ENCODE measurements around the gene SLC22A25.
A peak's percentile ranks its signal among the peaks of the same experiment; 100 is the strongest.

SLC22A25 gene

DNA sequence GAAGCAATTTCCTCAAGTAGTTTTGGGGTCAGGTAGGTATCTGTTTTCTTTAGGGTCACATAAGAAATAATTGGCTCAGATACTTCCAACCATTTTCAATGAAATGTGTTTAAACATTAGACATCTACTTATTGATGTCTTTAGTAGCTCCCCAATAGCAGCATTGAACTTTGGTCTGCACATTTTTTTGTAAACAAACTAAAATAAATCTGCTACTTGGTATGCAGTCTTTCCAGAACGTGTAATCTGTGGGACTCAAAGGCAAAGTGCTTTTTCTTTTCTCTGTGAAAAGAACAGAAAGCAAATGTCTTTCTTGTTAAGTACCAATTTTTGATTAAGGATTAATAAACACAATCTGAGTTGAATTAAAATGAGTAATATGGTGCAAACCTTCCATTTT lies 13.6 kb downstream of the SLC22A25 start:
- Histone ChIP-seq H3K27ac (no peak overlapping the region), H3K4me1 (no peaks in the 10 kb centered on the region), H2AFZ (no peak overlapping the region), H3K9ac (no peak overlapping the region), H3K4me3 (ENCODE audit: low read depth, low read length) (no peak overlapping the region), H3K9me3 (ENCODE audit: control insufficient read depth, low read length) (no peaks in the 10 kb centered on the region), H3K27me3 (ENCODE audit: control insufficient read depth, insufficient read depth, low read length) (no peaks in the 10 kb centered on the region), H3K79me2 (no peaks in the 10 kb centered on the region), H3K36me3 (ENCODE audit: control insufficient read depth, insufficient read depth, low read length) (no peaks in the 10 kb centered on the region), H3K4me2 (ENCODE audit: low read length) (no peak overlapping the region)
- TF ChIP-seq, protein P1, sequence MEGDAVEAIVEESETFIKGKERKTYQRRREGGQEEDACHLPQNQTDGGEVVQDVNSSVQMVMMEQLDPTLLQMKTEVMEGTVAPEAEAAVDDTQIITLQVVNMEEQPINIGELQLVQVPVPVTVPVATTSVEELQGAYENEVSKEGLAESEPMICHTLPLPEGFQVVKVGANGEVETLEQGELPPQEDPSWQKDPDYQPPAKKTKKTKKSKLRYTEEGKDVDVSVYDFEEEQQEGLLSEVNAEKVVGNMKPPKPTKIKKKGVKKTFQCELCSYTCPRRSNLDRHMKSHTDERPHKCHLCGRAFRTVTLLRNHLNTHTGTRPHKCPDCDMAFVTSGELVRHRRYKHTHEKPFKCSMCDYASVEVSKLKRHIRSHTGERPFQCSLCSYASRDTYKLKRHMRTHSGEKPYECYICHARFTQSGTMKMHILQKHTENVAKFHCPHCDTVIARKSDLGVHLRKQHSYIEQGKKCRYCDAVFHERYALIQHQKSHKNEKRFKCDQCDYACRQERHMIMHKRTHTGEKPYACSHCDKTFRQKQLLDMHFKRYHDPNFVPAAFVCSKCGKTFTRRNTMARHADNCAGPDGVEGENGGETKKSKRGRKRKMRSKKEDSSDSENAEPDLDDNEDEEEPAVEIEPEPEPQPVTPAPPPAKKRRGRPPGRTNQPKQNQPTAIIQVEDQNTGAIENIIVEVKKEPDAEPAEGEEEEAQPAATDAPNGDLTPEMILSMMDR (IDR thresholded peaks at IDR 0.05), result no peak

DNA sequence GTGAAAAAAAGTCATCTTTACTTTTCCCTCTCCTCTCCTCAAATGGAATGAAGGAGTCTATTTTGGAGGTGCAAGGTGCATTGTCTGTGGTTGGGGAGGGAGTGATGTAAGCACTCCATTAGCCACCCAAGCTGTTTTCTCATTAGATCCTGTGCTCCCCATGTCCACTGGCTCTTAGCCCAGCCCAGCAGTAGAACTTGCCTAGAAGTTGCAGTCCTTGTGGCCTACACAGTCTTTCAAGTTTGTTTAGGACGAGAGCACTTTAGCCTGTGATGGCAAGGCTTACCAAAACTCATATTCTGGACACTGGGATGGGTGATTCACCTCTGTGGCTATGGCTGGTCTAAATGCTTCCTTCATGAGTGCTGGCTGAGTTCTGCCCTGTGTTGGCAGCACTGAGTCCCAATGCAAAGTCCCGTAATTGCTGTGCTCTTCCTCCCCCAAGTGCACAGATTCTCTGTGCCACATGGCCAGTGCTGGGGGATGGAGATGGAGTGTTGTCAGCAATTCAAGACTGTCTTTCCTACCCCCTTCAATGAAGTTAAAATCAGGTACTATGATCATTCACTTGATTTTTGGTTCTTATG lies 15.8 kb downstream of the SLC22A25 start:
- H3K4me3 ChIP-seq (ENCODE audit: low read depth, low read length), result no peak overlapping the region
- H3K4me1 ChIP-seq, result no peaks in the 10 kb centered on the region
- H3K9ac ChIP-seq, result no peak overlapping the region
- no peaks in the 10 kb centered on the region for H3K36me3 ChIP-seq (ENCODE audit: control insufficient read depth, insufficient read depth, low read length)
- H3K27me3 ChIP-seq (ENCODE audit: control insufficient read depth, insufficient read depth, low read length), result no peaks in the 10 kb centered on the region
- H3K4me2 ChIP-seq (ENCODE audit: low read length), result no peak overlapping the region
- TF ChIP-seq, protein P1 (IDR thresholded peaks at IDR 0.05), result no peak
- H3K9me3 ChIP-seq (ENCODE audit: control insufficient read depth, low read length), result no peaks in the 10 kb centered on the region
- H3K79me2 ChIP-seq, result no peaks in the 10 kb centered on the region
- H3K27ac ChIP-seq, result no peak overlapping the region
- no peak overlapping the region for H2AFZ ChIP-seq

DNA sequence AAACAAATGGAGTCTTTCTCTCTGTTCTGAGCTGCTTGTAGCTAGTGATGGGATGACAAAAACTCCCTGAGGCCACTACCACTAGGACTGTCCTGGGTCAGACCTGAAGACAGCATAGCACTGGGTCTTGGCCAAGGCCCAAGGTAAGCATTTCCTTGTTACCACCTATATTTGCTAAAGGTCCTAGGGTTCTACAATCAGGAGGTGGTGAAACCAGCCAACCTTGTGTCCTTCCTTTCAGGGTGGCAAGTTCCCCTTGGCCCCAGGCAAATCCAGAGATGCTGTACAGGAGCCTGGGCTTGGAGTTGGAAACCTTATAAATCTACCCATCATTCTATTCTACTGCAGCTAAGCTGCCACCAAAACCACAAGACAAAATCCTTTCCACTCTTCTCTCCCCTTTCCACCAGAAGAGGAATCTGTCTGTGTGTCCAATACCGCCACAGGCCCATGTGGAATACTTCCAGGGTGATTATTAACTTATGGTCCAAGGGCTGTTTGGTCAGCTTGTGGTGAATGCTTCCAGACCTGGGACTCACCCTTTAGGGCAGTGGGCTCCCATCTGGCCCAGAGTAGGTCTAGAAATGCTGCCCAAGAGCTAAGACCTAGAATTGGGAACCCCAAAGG lies 16.8 kb downstream of the SLC22A25 start:
- Histone ChIP-seq H3K4me3 (ENCODE audit: low read depth, low read length) (no peak overlapping the region), H3K36me3 (ENCODE audit: control insufficient read depth, insufficient read depth, low read length) (no peaks in the 10 kb centered on the region), H3K79me2 (no peaks in the 10 kb centered on the region), H3K9ac (no peak overlapping the region), H2AFZ (no peak overlapping the region), H3K27ac (no peak overlapping the region), H3K4me1 (no peaks in the 10 kb centered on the region), H3K9me3 (ENCODE audit: control insufficient read depth, low read length) (no peaks in the 10 kb centered on the region), H3K4me2 (ENCODE audit: low read length) (no peak overlapping the region), H3K27me3 (ENCODE audit: control insufficient read depth, insufficient read depth, low read length) (no peaks in the 10 kb centered on the region)
- TF ChIP-seq, protein P1 (IDR thresholded peaks at IDR 0.05), result no peak

DNA sequence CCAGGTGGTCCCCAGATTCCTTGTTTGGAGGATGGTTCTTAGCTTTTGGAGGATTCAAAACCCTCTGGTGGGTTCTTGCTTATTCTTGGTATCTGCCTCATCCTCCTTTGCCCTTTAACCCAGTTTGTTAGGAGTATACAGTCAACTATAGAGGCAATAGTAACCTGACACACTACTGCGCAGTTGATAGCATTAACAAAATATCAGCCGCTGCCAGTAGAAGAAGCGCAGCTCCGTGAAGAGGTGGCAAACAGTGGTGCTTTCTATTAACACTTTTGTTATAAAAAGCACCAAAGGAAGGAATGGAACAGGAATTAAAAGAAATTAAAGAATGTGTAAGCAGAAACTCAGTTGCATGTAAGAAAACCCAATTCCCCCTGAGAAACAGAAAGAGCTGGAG lies 29.3 kb downstream of the SLC22A25 start:
- Histone ChIP-seq H3K4me3 (ENCODE audit: low read depth, low read length) (no peak overlapping the region), H3K36me3 (ENCODE audit: control insufficient read depth, insufficient read depth, low read length) (no peaks in the 10 kb centered on the region), H3K4me2 (ENCODE audit: low read length) (no peak overlapping the region), H2AFZ (no peak overlapping the region), H3K79me2 (no peaks in the 10 kb centered on the region), H3K4me1 (no peaks in the 10 kb centered on the region), H3K27ac (no peak overlapping the region), H3K9me3 (ENCODE audit: control insufficient read depth, low read length) (no peaks in the 10 kb centered on the region), H3K27me3 (ENCODE audit: control insufficient read depth, insufficient read depth, low read length) (no peaks in the 10 kb centered on the region), H3K9ac (no peak overlapping the region)
- TF ChIP-seq, protein P1 (IDR thresholded peaks at IDR 0.05), result no peak

DNA sequence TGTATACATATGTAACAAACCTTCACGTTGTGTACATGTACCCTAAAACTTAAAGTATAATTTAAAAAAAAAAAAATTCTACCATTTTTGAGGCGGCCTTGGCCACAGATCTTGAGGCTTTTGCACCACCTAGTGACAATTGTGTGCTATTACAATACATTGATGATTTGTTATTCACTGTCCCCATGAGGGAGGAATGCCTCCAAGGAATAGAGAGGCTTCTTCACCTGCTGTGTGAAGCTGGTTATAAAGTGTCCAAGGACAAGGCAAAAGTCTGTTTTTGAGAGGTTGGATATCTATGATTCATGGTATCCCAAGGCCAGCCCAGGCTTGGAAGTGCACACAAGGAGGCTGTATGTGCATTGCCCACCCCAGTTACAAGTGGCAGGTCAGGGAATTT lies 30.7 kb downstream of the SLC22A25 start:
- Histone ChIP-seq H3K9me3 (ENCODE audit: control insufficient read depth, low read length) (no peaks in the 10 kb centered on the region), H3K27ac (no peak overlapping the region), H3K27me3 (ENCODE audit: control insufficient read depth, insufficient read depth, low read length) (no peaks in the 10 kb centered on the region), H3K4me2 (ENCODE audit: low read length) (no peak overlapping the region), H3K9ac (no peak overlapping the region), H3K79me2 (no peaks in the 10 kb centered on the region), H3K4me1 (no peaks in the 10 kb centered on the region), H2AFZ (no peak overlapping the region), H3K36me3 (ENCODE audit: control insufficient read depth, insufficient read depth, low read length) (no peaks in the 10 kb centered on the region), H3K4me3 (ENCODE audit: low read depth, low read length) (no peak overlapping the region)
- TF ChIP-seq, protein P1 (IDR thresholded peaks at IDR 0.05), result peak; percentile 37

All from parathyroid adenoma (tissue), 2 donors.